Stimulated activated CD8-positive, alpha-beta memory T cell treated with anti-CD3 and anti-CD28 coated beads, Interleukin-2, amount 100 ng/mL, for 48 hours (primary cell): ENCODE measurements around the gene MYOZ3.

ENCODE experiments used
- DNase-seq, 2 donors: peaks; one replicate each; pipeline ENCODE4 v3.0.0-alpha.2; 2020; ENCODE audit warnings: low read depth in 2 of 2

MYOZ3 gene

GRCh38 chr5:150642567-150642927 is 18.5 kb upstream of the MYOZ3 start:
- DNase-seq, result no peak

- DNase-seq, result no peak
Observed at GRCh38 chr5:150642991-150643710, 17.9 kb upstream of the MYOZ3 start.

- no peak for DNase-seq
Observed at GRCh38 chr5:150644058-150644457, 17.0 kb upstream of the MYOZ3 start.

DNA sequence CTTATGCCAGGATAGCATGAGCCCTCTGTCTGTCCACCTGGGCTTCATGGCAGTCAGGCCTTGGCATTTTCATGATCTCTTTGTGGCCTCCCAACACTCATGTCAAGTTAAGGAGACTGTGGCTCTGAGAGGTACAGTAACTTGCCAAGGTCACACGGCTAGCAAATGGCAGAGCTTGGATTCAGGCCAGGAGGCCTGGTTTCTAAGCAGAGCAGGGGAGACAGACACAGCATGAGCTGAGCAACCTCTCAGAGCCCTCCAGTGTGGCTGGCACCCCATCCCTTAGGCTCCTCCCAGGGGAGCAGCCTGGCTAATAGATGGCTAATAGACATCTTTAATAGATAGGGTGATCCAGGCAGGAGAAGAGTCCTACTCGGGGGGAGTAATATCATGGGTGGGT is 16.5 kb upstream of the MYOZ3 start:
- no peak for DNase-seq

GRCh38 chr5:150645070-150645700 is 15.9 kb upstream of the MYOZ3 start:
- DNase-seq, result no peak

DNA sequence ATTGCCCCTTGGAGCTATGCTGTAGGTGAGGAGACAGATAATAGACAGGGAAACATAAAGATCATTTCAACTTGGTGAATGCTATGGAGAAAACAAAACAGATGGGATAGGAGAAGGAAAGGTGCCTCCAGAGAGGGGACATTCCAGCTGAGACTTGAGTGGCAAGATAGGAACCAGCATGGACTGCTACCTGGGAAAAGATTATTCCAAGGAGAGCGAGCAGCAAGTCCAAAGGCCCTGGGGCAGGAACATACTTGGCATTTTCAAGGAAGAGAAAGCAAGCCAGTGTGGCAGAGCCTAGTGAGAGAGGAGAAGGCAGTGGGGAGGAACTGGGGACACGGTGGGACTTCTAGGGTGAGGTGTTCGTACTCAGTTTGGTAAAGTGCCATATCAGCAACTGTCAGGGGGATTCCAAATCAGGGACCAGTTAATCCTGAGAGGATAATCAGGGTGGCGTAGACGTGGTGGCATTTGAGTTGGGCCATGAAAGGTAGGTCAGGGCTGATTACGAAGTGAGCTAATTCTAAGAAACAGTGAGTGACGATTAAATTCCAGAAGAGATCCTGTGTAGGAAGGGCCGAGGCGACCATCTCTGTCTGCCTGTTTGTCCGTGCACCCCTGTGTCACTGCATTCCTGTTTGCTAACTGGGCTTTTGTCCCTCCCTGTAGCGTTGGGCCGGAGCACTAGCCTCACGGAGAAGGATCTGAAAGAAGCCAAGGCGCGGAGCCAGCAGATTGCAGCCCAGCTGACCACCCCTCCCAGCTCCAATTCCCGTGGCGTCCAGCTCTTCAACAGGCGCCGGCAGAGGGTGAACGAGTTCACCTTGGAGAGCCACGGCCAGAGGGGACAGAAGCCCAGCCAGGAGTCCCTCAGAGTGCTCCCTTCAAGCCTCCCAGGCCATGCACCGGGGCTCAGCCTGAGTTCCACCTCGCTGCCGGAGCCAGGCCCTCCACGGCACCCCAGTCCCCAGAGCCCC is 13.5 kb upstream of the MYOZ3 start:
- no peak for DNase-seq

DNA sequence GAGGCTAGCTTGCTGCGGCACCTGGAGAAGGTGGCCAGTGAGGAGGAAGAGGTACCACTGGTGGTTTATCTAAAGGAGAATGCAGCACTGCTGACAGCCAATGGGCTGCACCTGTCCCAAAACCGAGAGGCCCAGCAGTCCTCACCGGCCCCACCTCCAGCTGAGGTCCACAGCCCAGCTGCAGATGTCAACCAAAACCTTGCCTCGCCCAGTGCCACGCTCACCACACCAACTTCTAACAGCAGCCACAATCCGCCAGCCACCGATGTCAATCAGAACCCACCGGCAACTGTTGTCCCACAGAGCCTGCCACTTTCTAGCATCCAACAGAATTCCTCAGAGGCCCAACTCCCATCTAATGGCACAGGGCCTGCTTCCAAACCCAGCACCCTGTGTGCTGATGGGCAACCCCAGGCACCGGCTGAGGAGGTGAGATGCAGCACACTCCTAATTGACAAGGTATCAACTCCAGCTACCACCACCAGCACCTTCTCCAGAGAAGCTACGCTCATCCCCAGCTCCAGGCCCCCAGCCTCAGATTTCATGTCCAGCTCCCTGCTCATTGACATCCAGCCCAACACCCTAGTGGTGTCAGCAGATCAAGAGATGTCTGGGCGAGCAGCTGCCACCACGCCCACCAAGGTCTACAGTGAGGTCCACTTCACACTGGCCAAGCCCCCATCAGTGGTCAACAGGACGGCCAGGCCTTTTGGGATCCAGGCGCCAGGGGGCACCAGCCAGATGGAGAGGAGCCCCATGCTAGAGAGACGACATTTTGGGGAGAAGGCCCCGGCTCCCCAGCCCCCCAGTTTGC is 12.6 kb upstream of the MYOZ3 start:
- no peak for DNase-seq

GRCh38 chr5:150649108-150650020 is 11.7 kb upstream of the MYOZ3 start:
- no peak for DNase-seq

GRCh38 chr5:150650021-150651006 is 10.7 kb upstream of the MYOZ3 start:
- no peak for DNase-seq

DNA sequence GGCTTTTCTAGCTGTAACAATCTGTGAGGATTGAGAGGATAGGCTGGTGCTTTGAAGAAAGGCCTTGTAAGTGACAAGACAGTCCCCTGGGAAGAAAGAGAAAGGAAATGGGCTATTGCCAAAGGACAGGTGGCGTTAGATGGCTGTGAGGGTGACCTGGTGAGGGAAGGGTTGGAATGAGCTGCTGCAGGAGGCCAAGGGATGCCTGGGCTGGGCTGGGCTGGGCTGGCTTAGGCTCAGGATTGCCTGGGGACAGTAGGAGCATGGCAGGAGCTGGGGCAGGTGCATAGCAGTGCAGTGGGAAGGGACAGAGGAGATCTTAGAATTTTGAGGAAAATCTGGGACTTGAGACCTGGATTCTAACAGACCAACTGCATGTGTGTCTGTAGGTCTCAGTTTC is 9.7 kb upstream of the MYOZ3 start:
- no peak for DNase-seq

- no peak for DNase-seq
Observed at GRCh38 chr5:150651924-150652671, 9.0 kb upstream of the MYOZ3 start.

DNA sequence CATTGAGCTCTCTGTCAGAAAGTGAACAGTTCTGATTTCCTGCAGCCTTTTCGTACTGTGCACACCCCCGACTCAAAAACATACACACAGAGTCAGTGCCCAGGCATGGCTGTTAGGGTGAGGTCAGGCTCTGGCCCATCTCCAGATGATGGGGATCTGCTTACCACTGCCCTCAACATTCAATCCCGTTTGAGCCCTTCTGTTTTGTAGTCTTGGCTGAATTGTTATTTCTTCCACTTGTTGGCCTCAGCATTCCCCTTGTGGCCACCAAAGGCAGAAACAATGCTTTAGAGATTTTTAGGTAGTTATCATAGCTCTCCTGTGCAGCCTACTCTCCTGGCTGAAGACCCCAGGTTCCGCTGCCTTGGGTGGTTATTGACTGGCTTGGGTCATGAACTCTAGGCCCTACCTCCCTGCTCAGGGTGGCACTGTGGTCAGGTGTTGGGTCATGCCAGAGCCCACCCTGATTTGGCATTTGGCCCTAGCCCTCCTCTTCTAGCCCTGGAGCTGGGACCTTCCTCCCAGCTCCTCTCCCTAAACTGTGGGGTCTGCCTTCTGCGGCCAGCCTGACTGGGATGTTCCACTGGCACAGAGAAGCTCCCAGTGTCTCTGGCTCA is 7.8 kb upstream of the MYOZ3 start:
- no peak for DNase-seq

GRCh38 chr5:150653762-150654556 is 7.1 kb upstream of the MYOZ3 start:
- no peak for DNase-seq

DNA sequence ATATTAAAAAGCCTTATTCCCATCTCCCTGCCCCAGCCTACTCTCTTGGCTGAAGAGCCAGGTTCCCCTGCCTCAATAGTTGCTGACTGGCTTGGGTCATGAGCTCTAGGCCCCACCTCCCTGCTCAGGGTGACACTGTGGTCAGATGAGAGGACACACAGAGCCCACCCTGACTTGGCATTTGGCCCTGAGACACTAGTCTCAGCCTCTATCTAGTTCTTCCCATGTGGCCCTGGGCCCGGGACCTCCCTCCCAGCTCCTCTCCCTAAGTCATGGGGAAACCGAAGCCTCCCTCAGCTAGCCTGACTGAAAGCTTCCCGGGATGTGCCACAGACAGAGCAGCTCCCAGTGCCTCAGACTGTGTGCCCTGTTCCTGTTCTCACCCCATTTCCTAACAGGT is 5.8 kb upstream of the MYOZ3 start:
- no peak for DNase-seq

GRCh38 chr5:150656191-150657132 is 4.6 kb upstream of the MYOZ3 start:
- peak; percentile 48 to 55 for DNase-seq

- no peak for DNase-seq
Observed at GRCh38 chr5:150658121-150658520, 2.9 kb upstream of the MYOZ3 start.
